GM19324 (cell line): ENCODE measurements around the gene ZDHHC3.

Experiments
- ATAC-seq: cut with Tn5 transposase; IDR thresholded peaks from one replicate; pipeline ENCODE4 v1.9.1; 2021; ENCODE audit warnings: mild to moderate bottlenecking, moderate library complexity; ENCODE audit not compliant: unreplicated experiment, low FRiP score

Gene ZDHHC3

DNA sequence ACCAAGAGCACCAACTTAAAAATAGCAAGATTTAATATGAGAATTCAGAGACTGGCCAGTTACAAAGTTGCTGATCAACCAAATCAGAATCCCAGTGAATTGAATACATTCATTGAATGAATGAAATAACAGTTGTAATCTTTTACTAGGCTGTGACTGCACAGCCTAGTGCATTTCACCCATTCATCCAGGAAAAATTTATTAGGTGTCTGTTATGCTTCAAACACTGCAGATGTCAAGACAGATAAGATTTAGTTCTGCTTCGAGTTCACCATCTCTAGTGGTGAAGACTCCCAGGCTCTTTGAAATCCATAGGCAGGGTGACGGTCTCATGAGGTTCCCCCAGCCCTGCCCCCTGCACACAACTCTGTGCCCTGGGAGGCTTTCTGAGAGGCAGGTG, 72.7 kb downstream of the ZDHHC3 start:
- no peak for ATAC-seq

GRCh38 chr3:44902628-44903027, 73.3 kb downstream of the ZDHHC3 start:
- no peak for ATAC-seq

- no peak for ATAC-seq
Observed at GRCh38 chr3:44899683-44900367, 76.1 kb downstream of the ZDHHC3 start.

GRCh38 chr3:44896440-44896839, 79.5 kb downstream of the ZDHHC3 start:
- no peak for ATAC-seq

- no peak for ATAC-seq
Observed at GRCh38 chr3:44894485-44894884, 81.5 kb downstream of the ZDHHC3 start.

DNA sequence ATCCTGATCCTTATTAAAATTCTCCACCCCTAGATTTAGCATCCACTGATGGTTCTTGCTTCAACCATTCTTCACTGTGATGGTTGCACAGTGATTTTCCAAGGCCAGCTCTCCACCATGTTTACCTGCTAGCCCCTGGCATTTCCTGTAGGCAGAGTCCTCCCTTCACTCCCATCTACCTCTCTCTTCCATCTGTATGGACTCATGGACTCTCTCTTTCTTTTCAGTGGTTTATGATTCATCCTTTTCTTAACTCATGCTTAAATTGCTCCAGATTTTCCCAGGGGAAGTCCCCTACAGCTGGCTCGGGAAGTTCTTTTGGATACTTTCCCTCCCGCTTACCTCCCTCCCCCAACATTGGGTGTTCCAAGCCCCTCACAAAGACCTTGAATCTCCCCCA, 82.9 kb downstream of the ZDHHC3 start:
- ATAC-seq: no peak

DNA sequence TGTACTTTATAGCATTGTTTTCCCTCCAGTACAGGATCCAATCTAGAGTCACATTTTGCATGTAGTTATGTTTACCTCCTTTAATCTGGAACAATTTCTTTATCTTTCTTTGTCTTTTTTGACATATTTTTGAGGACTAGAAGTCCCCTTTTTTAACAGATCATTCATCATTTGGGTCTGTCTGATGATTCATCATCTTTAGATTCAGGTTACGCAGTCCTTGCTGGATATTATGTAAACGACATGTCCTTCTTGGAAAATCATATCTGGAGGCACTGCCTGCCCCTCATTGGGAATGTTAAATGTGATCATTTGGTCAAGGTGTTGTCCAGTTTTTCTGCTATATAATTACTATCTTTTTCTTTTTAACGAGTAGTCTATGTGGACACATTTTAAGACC, 83.3 kb downstream of the ZDHHC3 start:
- no peak for ATAC-seq

GRCh38 chr3:44890852-44891251, 85.1 kb downstream of the ZDHHC3 start:
- ATAC-seq: no peak

GRCh38 chr3:44890258-44890657, 85.7 kb downstream of the ZDHHC3 start:
- ATAC-seq: no peak

- ATAC-seq: no peak
Observed at GRCh38 chr3:44887101-44887500, 88.9 kb downstream of the ZDHHC3 start.

GRCh38 chr3:44886561-44886960, 89.4 kb downstream of the ZDHHC3 start:
- no peak for ATAC-seq

- ATAC-seq: no peak
Observed at GRCh38 chr3:44885618-44886017, 90.4 kb downstream of the ZDHHC3 start.

- no peak for ATAC-seq
Observed at GRCh38 chr3:44883999-44884431, 92.0 kb downstream of the ZDHHC3 start.

GRCh38 chr3:44883213-44883955, 92.6 kb downstream of the ZDHHC3 start:
- ATAC-seq: no peak

DNA sequence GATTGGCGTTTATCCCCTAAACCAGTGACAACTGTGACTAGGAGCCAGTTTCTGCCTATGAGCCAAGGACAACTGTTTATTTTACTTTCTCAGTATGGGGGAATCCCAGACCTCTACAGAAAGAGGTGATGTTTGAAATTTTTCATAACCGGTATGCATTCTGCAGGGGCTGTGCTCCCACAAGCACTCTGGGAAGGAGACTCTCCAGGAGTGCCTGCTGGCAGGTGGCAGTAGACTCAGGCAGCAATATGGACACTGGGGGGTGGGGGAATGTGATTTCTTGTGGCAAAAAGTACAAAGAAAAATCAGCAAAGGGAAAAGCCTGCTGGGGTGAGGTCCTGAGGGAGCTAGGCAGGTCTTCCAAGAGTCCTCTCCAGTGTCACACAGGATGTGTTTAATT, 95.7 kb downstream of the ZDHHC3 start:
- no peak for ATAC-seq

DNA sequence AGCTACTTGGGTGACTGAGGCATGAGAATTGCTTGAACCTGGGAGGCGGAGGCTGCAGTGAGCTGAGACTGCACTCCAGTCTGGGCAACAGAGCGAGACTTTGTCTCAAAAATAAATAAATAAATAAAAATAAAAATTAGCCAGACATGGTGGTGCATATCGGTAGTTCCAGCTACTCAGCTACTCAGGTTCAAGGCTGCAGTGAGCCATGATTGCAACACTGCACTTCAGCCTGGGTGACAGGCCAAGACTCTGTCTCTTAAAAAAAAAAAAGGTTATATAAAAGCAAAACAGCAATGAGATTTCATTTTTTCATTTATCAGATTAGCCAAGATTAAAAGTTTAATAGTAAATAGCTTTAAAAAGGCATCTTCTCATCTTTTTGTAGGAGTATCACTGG, 98.6 kb downstream of the ZDHHC3 start:
- no peak for ATAC-seq

DNA sequence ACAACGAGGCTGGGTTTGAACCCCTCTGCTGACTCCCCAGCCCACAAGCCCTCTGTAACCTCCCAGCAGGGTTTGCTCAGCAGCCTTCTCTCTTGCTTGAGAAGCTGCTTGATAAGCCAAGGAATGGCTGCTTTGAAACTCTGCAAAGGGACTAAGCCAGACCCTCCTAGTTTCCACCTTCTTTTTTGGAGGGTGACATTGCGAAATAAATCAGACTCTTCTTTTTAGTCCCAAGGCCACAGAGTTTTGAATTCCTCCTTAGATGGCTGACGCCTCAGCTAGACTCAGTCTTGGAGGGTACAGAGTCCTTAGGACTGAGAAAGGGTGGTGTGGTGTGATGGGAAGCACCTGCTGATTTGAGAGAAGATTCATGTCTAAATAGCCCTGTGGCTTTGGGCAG, 100.4 kb downstream of the ZDHHC3 start:
- no peak for ATAC-seq
